ENCODE data around the gene ARHGAP25. TPM values are rescaled to one million over a fixed set of nuclear protein-coding genes. Genes with fewer than 3 reads are reported as not detected.

Gene ARHGAP25
- total RNA-seq, 1 donor: 3.0 TPM

DNA sequence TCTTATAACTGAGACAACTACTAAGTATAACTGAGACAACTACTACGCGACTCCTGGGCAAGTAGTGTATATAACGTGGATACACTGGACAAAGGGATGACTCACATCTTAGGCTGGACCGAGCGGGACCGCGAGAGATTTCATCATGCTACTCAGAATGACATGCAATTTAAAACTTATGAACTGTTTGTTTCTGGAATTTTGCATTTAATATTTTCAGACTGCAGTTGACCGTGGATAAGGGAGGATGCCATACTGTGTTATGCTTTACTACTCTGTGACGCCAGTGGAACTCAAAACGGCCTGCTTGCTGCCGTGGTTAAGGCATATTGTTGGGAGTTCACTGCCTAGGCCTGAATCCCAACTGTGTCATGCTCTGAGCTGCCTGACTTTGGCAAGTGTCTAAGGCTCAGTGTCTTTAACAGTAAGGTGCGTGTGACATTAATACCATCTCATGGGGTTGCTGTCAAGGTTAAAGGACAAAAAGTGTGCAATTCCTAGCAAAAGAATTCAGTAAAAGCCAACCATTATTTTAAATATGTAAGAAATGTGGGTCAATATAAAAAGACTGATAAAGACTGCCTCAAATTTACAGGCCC lies 72.0 kb downstream of the ARHGAP25 start:
- TF ChIP-seq, protein P1, sequence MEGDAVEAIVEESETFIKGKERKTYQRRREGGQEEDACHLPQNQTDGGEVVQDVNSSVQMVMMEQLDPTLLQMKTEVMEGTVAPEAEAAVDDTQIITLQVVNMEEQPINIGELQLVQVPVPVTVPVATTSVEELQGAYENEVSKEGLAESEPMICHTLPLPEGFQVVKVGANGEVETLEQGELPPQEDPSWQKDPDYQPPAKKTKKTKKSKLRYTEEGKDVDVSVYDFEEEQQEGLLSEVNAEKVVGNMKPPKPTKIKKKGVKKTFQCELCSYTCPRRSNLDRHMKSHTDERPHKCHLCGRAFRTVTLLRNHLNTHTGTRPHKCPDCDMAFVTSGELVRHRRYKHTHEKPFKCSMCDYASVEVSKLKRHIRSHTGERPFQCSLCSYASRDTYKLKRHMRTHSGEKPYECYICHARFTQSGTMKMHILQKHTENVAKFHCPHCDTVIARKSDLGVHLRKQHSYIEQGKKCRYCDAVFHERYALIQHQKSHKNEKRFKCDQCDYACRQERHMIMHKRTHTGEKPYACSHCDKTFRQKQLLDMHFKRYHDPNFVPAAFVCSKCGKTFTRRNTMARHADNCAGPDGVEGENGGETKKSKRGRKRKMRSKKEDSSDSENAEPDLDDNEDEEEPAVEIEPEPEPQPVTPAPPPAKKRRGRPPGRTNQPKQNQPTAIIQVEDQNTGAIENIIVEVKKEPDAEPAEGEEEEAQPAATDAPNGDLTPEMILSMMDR (IDR thresholded peaks at IDR 0.05; ENCODE audit: insufficient read depth, low read depth, low read length): no peak
- H3K4me3 ChIP-seq (ENCODE audit: low read depth, low read length): no peak overlapping the region
- DNase-seq (ENCODE audit: low read depth): peak; percentile 73

- peak; percentile 82 for DNase-seq (ENCODE audit: low read depth)
- no peak overlapping the region for H3K4me3 ChIP-seq (ENCODE audit: low read depth, low read length)
- TF ChIP-seq, protein P1 (IDR thresholded peaks at IDR 0.05; ENCODE audit: insufficient read depth, low read depth, low read length): no peak
Measured at GRCh38 chr2:68807821-68808266, 73.2 kb downstream of the ARHGAP25 start.

DNA sequence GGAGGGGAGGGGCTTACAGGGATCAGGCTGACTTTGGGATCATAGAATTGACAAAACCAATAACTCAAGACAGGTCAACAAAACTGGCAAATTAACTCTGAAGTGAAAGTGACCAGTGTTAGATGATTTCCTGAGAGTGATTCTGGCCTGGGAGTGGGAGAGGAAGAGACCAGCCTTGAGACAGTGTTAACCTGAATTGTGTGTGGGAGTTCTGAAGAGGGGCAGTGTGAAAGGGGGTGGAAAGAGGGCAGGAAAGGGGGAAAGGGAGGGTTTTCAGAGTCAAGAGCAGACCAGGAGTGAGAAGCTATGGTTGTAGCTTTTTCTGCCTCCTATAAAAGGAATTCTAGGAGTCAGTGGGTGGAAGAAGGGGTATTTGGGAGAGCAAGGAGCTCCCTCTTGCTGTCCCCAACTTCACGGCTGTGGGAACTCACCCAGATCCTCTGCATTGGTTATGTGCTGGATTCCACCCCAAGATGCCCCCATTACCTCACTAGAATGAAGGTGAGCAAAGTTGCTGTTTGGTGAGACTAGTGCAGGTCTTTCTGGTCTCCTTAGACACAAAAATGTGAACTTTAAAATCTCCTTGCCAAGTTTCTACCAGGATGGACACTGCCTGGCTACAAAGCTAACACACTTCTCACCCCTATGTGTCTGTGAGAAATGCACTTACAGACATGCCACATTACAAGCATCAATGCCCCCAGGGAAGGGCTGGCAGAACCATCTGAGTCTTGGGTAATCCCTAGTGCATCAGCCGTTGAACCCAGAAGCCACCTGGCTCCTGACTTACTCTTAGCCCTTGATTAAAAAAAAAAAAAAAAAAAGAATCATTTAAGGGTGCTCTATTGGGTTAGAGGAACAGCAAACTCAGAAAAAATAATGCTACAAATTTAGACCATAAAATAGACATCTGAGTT lies 75.0 kb downstream of the ARHGAP25 start:
- TF ChIP-seq, protein P1 (IDR thresholded peaks at IDR 0.05; ENCODE audit: insufficient read depth, low read depth, low read length): no peak
- DNase-seq (ENCODE audit: low read depth): no peak
- no peak overlapping the region for H3K4me3 ChIP-seq (ENCODE audit: low read depth, low read length)

- peak; percentile 38 for DNase-seq (ENCODE audit: low read depth)
- H3K4me3 ChIP-seq (ENCODE audit: low read depth, low read length): no peak overlapping the region
- TF ChIP-seq, protein P1 (IDR thresholded peaks at IDR 0.05; ENCODE audit: insufficient read depth, low read depth, low read length): no peak
Measured at GRCh38 chr2:68811364-68811763, 76.8 kb downstream of the ARHGAP25 start.

DNA sequence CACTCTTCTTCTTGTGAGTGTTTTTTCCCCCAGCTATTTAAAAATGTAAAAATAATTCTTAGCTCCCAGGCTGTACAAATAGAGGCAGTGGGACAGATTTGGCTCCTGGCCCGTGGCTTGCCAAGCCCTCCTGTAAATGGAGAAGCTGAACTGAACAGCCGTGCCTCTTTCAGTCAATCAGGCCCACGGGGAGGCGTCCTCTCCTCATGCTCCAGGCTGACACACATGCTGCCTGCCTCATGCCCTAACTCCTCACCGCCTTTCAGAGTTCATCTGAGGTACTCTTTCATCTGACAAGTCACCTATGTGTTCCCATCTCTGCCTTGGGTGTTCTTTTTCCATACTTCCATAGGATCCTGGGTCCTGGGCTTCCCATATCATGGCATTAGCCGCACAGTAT lies 77.6 kb downstream of the ARHGAP25 start:
- no peak for DNase-seq (ENCODE audit: low read depth)
- no peak overlapping the region for H3K4me3 ChIP-seq (ENCODE audit: low read depth, low read length)
- TF ChIP-seq, protein P1 (IDR thresholded peaks at IDR 0.05; ENCODE audit: insufficient read depth, low read depth, low read length): no peak

DNA sequence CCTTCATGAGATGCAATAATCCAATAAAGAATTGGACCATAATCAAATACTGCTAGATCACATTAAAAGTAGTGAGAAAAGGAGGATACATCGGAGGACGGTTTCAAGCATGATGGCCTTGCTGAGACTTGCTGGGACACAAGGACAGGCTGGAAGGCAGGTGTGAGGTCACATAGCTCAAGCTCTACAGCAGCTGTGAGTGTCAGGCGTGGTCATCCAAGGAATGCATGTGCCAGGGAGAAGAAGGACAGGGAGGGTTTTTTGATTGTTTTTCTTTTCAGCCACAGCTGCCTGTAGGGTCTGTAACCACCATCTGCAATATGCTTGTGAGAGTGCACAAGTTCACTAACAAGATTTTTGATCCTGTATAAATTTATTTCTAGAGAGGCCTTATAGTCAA lies 79.0 kb downstream of the ARHGAP25 start:
- H3K4me3 ChIP-seq (ENCODE audit: low read depth, low read length): no peak overlapping the region
- no peak for DNase-seq (ENCODE audit: low read depth)
- TF ChIP-seq, protein P1 (IDR thresholded peaks at IDR 0.05; ENCODE audit: insufficient read depth, low read depth, low read length): no peak

Measured in fibroblast of villous mesenchyme (primary cell).